Vagina (tissue), 2 donors: ENCODE data around the gene MMP2.

ENCODE experiments used
- CTCF ChIP-seq, 3 experiments: fragments of 450-650 bp in 2 of 3; fragments of 200-600 bp in 1 of 3; sonication (generic) in 1 of 3; IDR thresholded peaks; one replicate each; pipeline ENCODE4 v1.5.1; 2017 to 2019; ENCODE audit warnings: antibody characterized with exemption in 3 of 3, mild to moderate bottlenecking in 2 of 3, moderate library complexity in 2 of 3
- POLR2AphosphoS5 ChIP-seq, 2 donors: sonication (generic); formaldehyde crosslinking; IDR thresholded peaks; one replicate each; pipeline ENCODE4 v1.9.0; 2017; ENCODE audit warnings: antibody characterized with exemption in 2 of 2, mild to moderate bottlenecking in 2 of 2, low read depth in 1 of 2; ENCODE audit not compliant: insufficient read depth in 1 of 2

DNA sequence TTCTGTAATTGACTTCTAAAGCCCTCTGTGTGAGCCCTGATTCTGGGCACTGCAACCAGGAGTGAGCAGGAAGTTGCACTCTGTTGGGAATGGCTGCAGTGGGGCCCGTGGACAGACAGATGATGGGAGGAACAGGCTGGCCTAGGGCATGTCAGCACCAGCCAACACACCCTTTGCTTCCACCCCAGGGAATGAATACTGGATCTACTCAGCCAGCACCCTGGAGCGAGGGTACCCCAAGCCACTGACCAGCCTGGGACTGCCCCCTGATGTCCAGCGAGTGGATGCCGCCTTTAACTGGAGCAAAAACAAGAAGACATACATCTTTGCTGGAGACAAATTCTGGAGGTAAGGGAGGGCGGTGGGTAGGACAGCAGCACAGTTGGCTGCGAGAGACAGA is 19.1 kb downstream of the MMP2 start:
- no peak for TF ChIP-seq CTCF (IDR thresholded peaks at IDR 0.05)
- no peak for TF ChIP-seq POLR2AphosphoS5 (IDR thresholded peaks at IDR 0.05; ENCODE audit: insufficient read depth in 1 of 2, low read depth in 1 of 2)
